ENCODE data around the gene PRKN. TPM values are rescaled to one million over a fixed set of nuclear protein-coding genes. Genes with fewer than 3 reads are reported as not detected.
"Not testable (repeated sequence)": the region's sequence is repeated elsewhere in the genome, so short reads cannot be mapped to it uniquely, and the experiment has no call there.

The PRKN gene
- total and polyA plus RNA-seq, 5 experiments from 2014 or later = 2.2 to 5.6 (median 3.5) TPM

- Mint-ChIP-seq H3K4me3 (no peak overlapping the region), H3K9me3 (no peaks in the 10 kb centered on the region), H3K27ac (no peak overlapping the region), H3K27me3 (peaks cover 0 to 1% (median 0%) of the 10 kb centered on the region in 5 donors), H3K36me3 (no peaks in the 10 kb centered on the region), H3K4me1 (no peaks in the 10 kb centered on the region)
- ATAC-seq (no peak), DNase-seq (no peak)
- POLR2A ChIA-PET = no interaction called here
These were observed 1380.8 kb downstream of the PRKN start for GRCh38 chr6:161346717-161347116.

GRCh38 chr6:161344626-161345025 is 1382.9 kb downstream of the PRKN start:
- Mint-ChIP-seq H3K4me1 (no peaks in the 10 kb centered on the region), H3K4me3 (no peak overlapping the region), H3K36me3 (no peaks in the 10 kb centered on the region), H3K9me3 (peaks cover 0 to 2% (median 0%) of the 10 kb centered on the region in 9 donors), H3K27ac (no peak overlapping the region), H3K27me3 (peaks cover 0 to 3% (median 2%) of the 10 kb centered on the region in 5 donors)
- ATAC-seq = no peak
- POLR2A ChIA-PET = interaction anchor here (0.7 kb wide), 1 partner anchor 12 kb away, joined by 3 read pairs; no protein-coding TSS in a partner anchor
- DNase-seq = no peak

- POLR2A ChIA-PET = no interaction called here
- ATAC-seq = no peak
These were observed 1385.5 kb downstream of the PRKN start for GRCh38 chr6:161342039-161342438.

GRCh38 chr6:161341638-161342037 is 1385.9 kb downstream of the PRKN start:
- Mint-ChIP-seq H3K27ac (no peak overlapping the region), H3K4me3 (no peak overlapping the region), H3K36me3 (peaks cover 0 to 4% (median 0%) of the 10 kb centered on the region in 3 donors), H3K27me3 (peaks cover 0 to 5% (median 3%) of the 10 kb centered on the region in 5 donors), H3K9me3 (peaks cover 0 to 2% (median 0%) of the 10 kb centered on the region in 9 donors), H3K4me1 (no peaks in the 10 kb centered on the region)
- ATAC-seq (no peak), DNase-seq (no peak)
- POLR2A ChIA-PET = no interaction called here

More at GRCh38 chr6:161342039-161342438, 1385.5 kb downstream of the PRKN start:
- DNase-seq = no peak
- Mint-ChIP-seq H3K9me3 (peaks cover 0 to 2% (median 0%) of the 10 kb centered on the region in 9 donors), H3K27me3 (peaks cover 0 to 5% (median 3%) of the 10 kb centered on the region in 5 donors), H3K4me3 (no peak overlapping the region), H3K4me1 (no peaks in the 10 kb centered on the region), H3K27ac (no peak overlapping the region), H3K36me3 (peaks cover 0 to 4% (median 0%) of the 10 kb centered on the region in 3 donors)

- no peak for DNase-seq
- peaks cover 0 to 8% (median 3%) of the 10 kb centered on the region in 5 donors for H3K27me3 Mint-ChIP-seq
- H3K9me3 Mint-ChIP-seq = peaks cover 0 to 2% (median 0%) of the 10 kb centered on the region in 9 donors
- H3K4me1 Mint-ChIP-seq = no peaks in the 10 kb centered on the region
- H3K27ac Mint-ChIP-seq = no peak overlapping the region
- no peak overlapping the region for H3K4me3 Mint-ChIP-seq
- H3K36me3 Mint-ChIP-seq = peaks cover 0 to 4% (median 0%) of the 10 kb centered on the region in 3 donors
- ATAC-seq = no peak
- POLR2A ChIA-PET = no interaction called here
These were observed 1389.6 kb downstream of the PRKN start for GRCh38 chr6:161338015-161338414.

- DNase-seq (no peak), ATAC-seq (no peak)
- no peak overlapping the region for H3K4me3 Mint-ChIP-seq
- peaks cover 0 to 2% (median 0%) of the 10 kb centered on the region in 9 donors for H3K9me3 Mint-ChIP-seq
- POLR2A ChIA-PET = no interaction called here
- no peak overlapping the region for H3K27ac Mint-ChIP-seq
- H3K36me3 Mint-ChIP-seq = peaks cover 0 to 4% (median 0%) of the 10 kb centered on the region in 3 donors
- no peaks in the 10 kb centered on the region for H3K4me1 Mint-ChIP-seq
- H3K27me3 Mint-ChIP-seq = peaks cover 0 to 7% (median 3%) of the 10 kb centered on the region in 5 donors
These were observed 1391.1 kb downstream of the PRKN start for GRCh38 chr6:161336479-161336878.

- POLR2A ChIA-PET = no interaction called here
- Mint-ChIP-seq H3K4me1 (no peaks in the 10 kb centered on the region), H3K4me3 (no peak overlapping the region), H3K9me3 (no peaks in the 10 kb centered on the region), H3K36me3 (peaks cover 0 to 4% (median 0%) of the 10 kb centered on the region in 3 donors), H3K27ac (no peak overlapping the region), H3K27me3 (peaks cover 0 to 4% (median 2%) of the 10 kb centered on the region in 5 donors)
- ATAC-seq (no peak), DNase-seq (no peak)
These were observed 1394.2 kb downstream of the PRKN start for GRCh38 chr6:161333410-161333809.

GRCh38 chr6:161331402-161332081 is 1396.0 kb downstream of the PRKN start:
- H3K36me3 Mint-ChIP-seq, H3K27ac Mint-ChIP-seq, H3K4me1 Mint-ChIP-seq, POLR2A ChIA-PET, H3K27me3 Mint-ChIP-seq, DNase-seq, H3K4me3 Mint-ChIP-seq, ATAC-seq, H3K9me3 Mint-ChIP-seq: not testable (repeated sequence)

- ATAC-seq = no peak
These were observed 1400.1 kb downstream of the PRKN start for GRCh38 chr6:161327360-161327953.

GRCh38 chr6:161319231-161319630 is 1408.3 kb downstream of the PRKN start:
- H3K4me3 Mint-ChIP-seq = no peak overlapping the region
- no peak for ATAC-seq
- peaks cover 0 to 4% (median 2%) of the 10 kb centered on the region in 3 donors for H3K36me3 Mint-ChIP-seq
- H3K27me3 Mint-ChIP-seq = peaks cover 3 to 20% (median 9%) of the 10 kb centered on the region in 5 donors
- no peaks in the 10 kb centered on the region for H3K4me1 Mint-ChIP-seq
- no peak overlapping the region for H3K27ac Mint-ChIP-seq
- H3K9me3 Mint-ChIP-seq = peaks cover 0 to 22% (median 7%) of the 10 kb centered on the region in 9 donors
- DNase-seq = no peak
- POLR2A ChIA-PET = no interaction called here

More at GRCh38 chr6:161327360-161327953, 1400.1 kb downstream of the PRKN start:
- POLR2A ChIA-PET = no interaction called here
- Mint-ChIP-seq H3K4me1 (no peaks in the 10 kb centered on the region), H3K9me3 (peaks cover 0 to 11% (median 0%) of the 10 kb centered on the region in 9 donors), H3K27ac (no peak overlapping the region), H3K4me3 (no peak overlapping the region), H3K27me3 (peaks cover 0 to 10% (median 8%) of the 10 kb centered on the region in 5 donors), H3K36me3 (peaks cover 0 to 4% (median 0%) of the 10 kb centered on the region in 3 donors)
- no peak for DNase-seq

- Mint-ChIP-seq H3K4me1 (no peaks in the 10 kb centered on the region), H3K27ac (no peak overlapping the region), H3K4me3 (no peak overlapping the region), H3K27me3 (peaks cover 3 to 25% (median 9%) of the 10 kb centered on the region in 5 donors), H3K36me3 (peaks cover 0 to 4% (median 2%) of the 10 kb centered on the region in 3 donors), H3K9me3 (peaks cover 0 to 22% (median 7%) of the 10 kb centered on the region in 9 donors)
- no peak for DNase-seq
- ATAC-seq = no peak
- POLR2A ChIA-PET = no interaction called here
These were observed 1409.1 kb downstream of the PRKN start for GRCh38 chr6:161318456-161318855.

- ATAC-seq = no peak
- POLR2A ChIA-PET = no interaction called here
- H3K27me3 Mint-ChIP-seq = peaks cover 3 to 24% (median 4%) of the 10 kb centered on the region in 5 donors
- DNase-seq = no peak
- H3K27ac Mint-ChIP-seq = no peak overlapping the region
- H3K36me3 Mint-ChIP-seq = peaks cover 0 to 2% (median 0%) of the 10 kb centered on the region in 3 donors
- no peaks in the 10 kb centered on the region for H3K4me1 Mint-ChIP-seq
- peaks cover 0 to 13% (median 7%) of the 10 kb centered on the region in 9 donors for H3K9me3 Mint-ChIP-seq
- no peak overlapping the region for H3K4me3 Mint-ChIP-seq
These were observed 1411.0 kb downstream of the PRKN start for GRCh38 chr6:161316531-161316930.

GRCh38 chr6:161315246-161315917 is 1412.2 kb downstream of the PRKN start:
- Mint-ChIP-seq H3K9me3 (peaks cover 0 to 13% (median 7%) of the 10 kb centered on the region in 9 donors), H3K27me3 (peaks cover 3 to 24% (median 4%) of the 10 kb centered on the region in 5 donors)
- H3K4me1 Mint-ChIP-seq, H3K4me3 Mint-ChIP-seq, H3K36me3 Mint-ChIP-seq, H3K27ac Mint-ChIP-seq, ATAC-seq, POLR2A ChIA-PET, DNase-seq: not testable (repeated sequence)

Data from naive thymus-derived CD8-positive, alpha-beta T cell (primary cell).